H9 (cell line): ENCODE measurements around the gene RYR1. TPM values are rescaled to one million over a fixed set of nuclear protein-coding genes. Genes with fewer than 3 reads are reported as not detected.

Source experiments
- DNase-seq: peaks from one replicate; pipeline ENCODE4 v3.0.0-alpha.2; 2017
- H2AFZ ChIP-seq: one replicate; pipeline ENCODE4 v1.6.1; 2013; ENCODE audit warnings: mild to moderate bottlenecking, low read length, control low read depth, moderate library complexity
- H2AK5ac ChIP-seq: 2 replicates; pipeline ENCODE4 v1.6.1; 2013; ENCODE audit warnings: low read length, control low read depth, mixed read lengths; ENCODE audit not compliant: insufficient read length
- H2BK120ac ChIP-seq: one replicate; pipeline ENCODE4 v1.6.1; 2013; ENCODE audit warnings: low read depth, mild to moderate bottlenecking, low read length, control low read depth, inconsistent platforms; ENCODE audit not compliant: poor library complexity, severe bottlenecking
- H2BK12ac ChIP-seq: 2 replicates; pipeline ENCODE4 v1.6.1; 2013; ENCODE audit warnings: low read length, control low read depth, mixed read lengths, low read depth; ENCODE audit not compliant: insufficient read length
- H2BK15ac ChIP-seq: 2 replicates; pipeline ENCODE4 v1.6.1; 2013; ENCODE audit warnings: low read depth, low read length, control low read depth
- H2BK20ac ChIP-seq: one replicate; pipeline ENCODE4 v1.6.1; 2013; ENCODE audit warnings: low read depth, mild to moderate bottlenecking, low read length, control low read depth, inconsistent platforms; ENCODE audit not compliant: poor library complexity, severe bottlenecking
- H2BK5ac ChIP-seq: 2 replicates; pipeline ENCODE4 v1.6.1; 2013; ENCODE audit warnings: low read length, control low read depth, mixed read lengths; ENCODE audit not compliant: insufficient read length
- H3K14ac ChIP-seq: 2 replicates; pipeline ENCODE4 v1.6.1; 2013; ENCODE audit warnings: low read length, control low read depth; ENCODE audit not compliant: insufficient read depth
- H3K18ac ChIP-seq: 2 replicates; pipeline ENCODE4 v1.6.1; 2013; ENCODE audit warnings: low read depth, mild to moderate bottlenecking, mixed read lengths, low read length, control low read depth; ENCODE audit not compliant: insufficient read length
- H3K23ac ChIP-seq: 2 replicates; pipeline ENCODE4 v1.6.1; 2013; ENCODE audit warnings: low read length, control low read depth, mixed read lengths, low read depth; ENCODE audit not compliant: insufficient read length
- H3K23me2 ChIP-seq: 2 replicates; pipeline ENCODE4 v1.6.1; 2013; ENCODE audit warnings: low read depth, mild to moderate bottlenecking, mixed read lengths, low read length, control low read depth; ENCODE audit not compliant: insufficient read length, poor library complexity, severe bottlenecking
- H3K27ac ChIP-seq: 2 replicates; pipeline ENCODE4 v1.5.1; 2013; ENCODE audit warnings: low read length, control low read depth, mixed read lengths, low read depth; ENCODE audit not compliant: insufficient read length
- H3K27me3 ChIP-seq: 2 replicates; pipeline ENCODE4 v1.6.1; 2013; ENCODE audit warnings: low read length, control low read depth, inconsistent platforms; ENCODE audit not compliant: insufficient read depth
- H3K4ac ChIP-seq: 2 replicates; pipeline ENCODE4 v1.6.1; 2013; ENCODE audit warnings: low read depth, mild to moderate bottlenecking, control low read depth, inconsistent platforms, low read length, moderate library complexity
- H3K4me1 ChIP-seq: 2 replicates; pipeline ENCODE4 v1.6.1; 2013; ENCODE audit warnings: low read length, control low read depth, inconsistent platforms; ENCODE audit not compliant: insufficient read depth
- H3K4me2 ChIP-seq: 2 replicates; pipeline ENCODE4 v1.6.1; 2013; ENCODE audit warnings: low read length, control low read depth, mixed read lengths; ENCODE audit not compliant: insufficient read length, insufficient read depth
- H3K56ac ChIP-seq: 2 replicates; pipeline ENCODE4 v1.6.1; 2013; ENCODE audit warnings: low read depth, mild to moderate bottlenecking, mixed read lengths, low read length, control low read depth; ENCODE audit not compliant: insufficient read length
- H3K79me1 ChIP-seq: 2 replicates; pipeline ENCODE4 v1.6.1; 2013; ENCODE audit warnings: low read depth, mild to moderate bottlenecking, moderate library complexity, low read length, control low read depth, inconsistent platforms; ENCODE audit not compliant: insufficient read depth, poor library complexity, severe bottlenecking
- H3K79me2 ChIP-seq: 2 replicates; pipeline ENCODE4 v1.6.1; 2013; ENCODE audit warnings: low read length, control low read depth, inconsistent platforms; ENCODE audit not compliant: insufficient read depth
- H3K9ac ChIP-seq: 2 replicates; pipeline ENCODE4 v1.6.1; 2013; ENCODE audit warnings: low read length, control low read depth, mixed read lengths; ENCODE audit not compliant: insufficient read length; ENCODE audit errors: extremely low read depth
- H3K9me3 ChIP-seq: one replicate; pipeline ENCODE4 v1.6.1; 2013; ENCODE audit warnings: low read depth, low read length, inconsistent platforms; ENCODE audit not compliant: control insufficient read depth
- H3T11ph ChIP-seq: one replicate; pipeline ENCODE4 v1.6.1; 2013; ENCODE audit warnings: mild to moderate bottlenecking, low read length, control low read depth, inconsistent platforms
- H4K20me1 ChIP-seq: one replicate; pipeline ENCODE4 v1.6.1; 2013; ENCODE audit not compliant: control insufficient read depth, insufficient read length, insufficient read depth
- H4K5ac ChIP-seq: 2 replicates; pipeline ENCODE4 v1.6.1; 2013; ENCODE audit warnings: low read depth, mild to moderate bottlenecking, mixed read lengths, low read length, control low read depth; ENCODE audit not compliant: insufficient read length
- H4K8ac ChIP-seq: replicated peaks from 2 replicates; pipeline ENCODE4 v1.6.1; 2013; ENCODE audit warnings: low read length, control low read depth, mixed read lengths, low read depth; ENCODE audit not compliant: insufficient read length
- H4K91ac ChIP-seq: 2 replicates; pipeline ENCODE4 v1.6.1; 2013; ENCODE audit warnings: low read depth, mild to moderate bottlenecking, moderate library complexity, mixed read lengths, low read length, control low read depth; ENCODE audit not compliant: insufficient read length
- H3K27ac Mint-ChIP-seq, 3 experiments: 2 replicates in 2 of 3; 3 replicates in 1 of 3; pipeline ENCODE4 v1.8.0; 2020 to 2021; ENCODE audit warnings: mixed read lengths in 3 of 3, mild to moderate bottlenecking in 1 of 3, moderate library complexity in 1 of 3
- H3K27me3 Mint-ChIP-seq: 2 replicates; pipeline ENCODE4 v1.8.0; 2021; ENCODE audit warnings: low read depth, mild to moderate bottlenecking, moderate library complexity, mixed read lengths
- H3K36me3 Mint-ChIP-seq, 3 experiments: 2 replicates in 2 of 3; 3 replicates in 1 of 3; pipeline ENCODE4 v1.8.0; 2020 to 2021; ENCODE audit warnings: low read depth in 3 of 3, mixed read lengths in 3 of 3; ENCODE audit not compliant: insufficient read depth in 1 of 3
- H3K4me1 Mint-ChIP-seq, 2 experiments: 2 replicates each; pipeline ENCODE4 v1.8.0; 2020; ENCODE audit warnings: mixed read lengths in 2 of 2
- H3K4me3 Mint-ChIP-seq, 2 experiments: 2 replicates in 1 of 2; 3 replicates in 1 of 2; pipeline ENCODE4 v1.8.0; 2020 to 2021; ENCODE audit warnings: mild to moderate bottlenecking in 2 of 2, mixed read lengths in 2 of 2, moderate library complexity in 1 of 2
- H3K9me3 Mint-ChIP-seq, 2 experiments: 2 replicates in 1 of 2; 3 replicates in 1 of 2; pipeline ENCODE4 v1.8.0; 2020; ENCODE audit warnings: mild to moderate bottlenecking in 2 of 2, mixed read lengths in 2 of 2, moderate library complexity in 1 of 2
- CTCF ChIP-seq: fragments of 200-600 bp; sonication (generic); conservative IDR thresholded peaks from 3 replicates; pipeline ENCODE4 v1.8.0; 2021; ENCODE audit warnings: antibody characterized with exemption, mild to moderate bottlenecking
- WGBS: extraction: QIAGEN DNeasy Blood & Tissue Kit; methylation state at CpG from one replicate; pipeline ENCODE4 v1.1.7; 2013; ENCODE audit warnings: missing lambda C conversion rate, low lambda C conversion rate, mixed read lengths; ENCODE audit not compliant: insufficient read length; ENCODE audit errors: extremely low coverage; 5-methylcytosine and 5-hydroxymethylcytosine counted together
- total RNA-seq: library from RNA; stranded (reverse); gene quantifications from 2 replicates; pipeline ENCODE4 v1.2.1, GENCODE V29; 2021

Gene RYR1
- total RNA-seq, 1 experiment from 2014 or later = 8.9 TPM

- H2AK5ac ChIP-seq = no peak overlapping the region
- no peak overlapping the region for H3K14ac ChIP-seq
- Mint-ChIP-seq H3K4me3 (no peak overlapping the region), H3K36me3 (peaks cover 1 to 3% (median 2%) of the 10 kb centered on the region in 3 experiments; a peak in 4 of 7 replicates), H3K27ac (no peak overlapping the region), H3K9me3 (no peaks in the 10 kb centered on the region), H3K27me3 (peaks cover 6% of the 10 kb centered on the region), H3K4me1 (peaks cover 10 to 12% of the 10 kb centered on the region in 2 experiments)
- no peak overlapping the region for H3K9ac ChIP-seq
- H2BK5ac ChIP-seq = no peak overlapping the region
- no peak overlapping the region for H3K23ac ChIP-seq
- no peak overlapping the region for H2BK120ac ChIP-seq
- H3K18ac ChIP-seq = no peak overlapping the region
- TF ChIP-seq CTCF = no peak
- H3K4me1 ChIP-seq = no peaks in the 10 kb centered on the region
- no peak overlapping the region for H4K5ac ChIP-seq
- no peak overlapping the region for H3K4ac ChIP-seq
- no peak overlapping the region for H3T11ph ChIP-seq
- H4K91ac ChIP-seq = no peak overlapping the region
- no peak overlapping the region for H2BK15ac ChIP-seq
- H3K23me2 ChIP-seq = peaks cover 13% of the 10 kb centered on the region
- WGBS = no CpG with 5 or more reads among the region's 6 CpGs
- no peak overlapping the region for H2AFZ ChIP-seq
- H3K9me3 ChIP-seq = no peaks in the 10 kb centered on the region
- DNase-seq = no peak
- H2BK12ac ChIP-seq = no peak overlapping the region
- no peak overlapping the region for H3K27ac ChIP-seq
- no peaks in the 10 kb centered on the region for H4K20me1 ChIP-seq
- no peak overlapping the region for H2BK20ac ChIP-seq
- no peaks in the 10 kb centered on the region for H3K79me1 ChIP-seq
- no peak overlapping the region for H3K4me2 ChIP-seq
- no peaks in the 10 kb centered on the region for H3K27me3 ChIP-seq
- H3K79me2 ChIP-seq = no peaks in the 10 kb centered on the region
- H3K56ac ChIP-seq = no peak overlapping the region
- no peak overlapping the region for H4K8ac ChIP-seq
Observed at GRCh38 chr19:38413416-38413815, 20.1 kb upstream of the RYR1 start.
